Measurements from ENCODE around the gene PLD4.

GRCh38 chr14:104973385-104974145 is 48.9 kb downstream of the PLD4 start:
- TF ChIP-seq CTCF (IDR thresholded peaks at IDR 0.05) (no peak), POLR2A (IDR thresholded peaks at IDR 0.05) (no peak)
